ENCODE measurements around the gene OGFRL1. TPM values are rescaled to one million over a fixed set of nuclear protein-coding genes. Genes with fewer than 3 reads are reported as not detected.

Gene OGFRL1
- total and polyA plus RNA-seq, 7 donors = 2.0 to 7.7 (median 5.8) TPM

DNA sequence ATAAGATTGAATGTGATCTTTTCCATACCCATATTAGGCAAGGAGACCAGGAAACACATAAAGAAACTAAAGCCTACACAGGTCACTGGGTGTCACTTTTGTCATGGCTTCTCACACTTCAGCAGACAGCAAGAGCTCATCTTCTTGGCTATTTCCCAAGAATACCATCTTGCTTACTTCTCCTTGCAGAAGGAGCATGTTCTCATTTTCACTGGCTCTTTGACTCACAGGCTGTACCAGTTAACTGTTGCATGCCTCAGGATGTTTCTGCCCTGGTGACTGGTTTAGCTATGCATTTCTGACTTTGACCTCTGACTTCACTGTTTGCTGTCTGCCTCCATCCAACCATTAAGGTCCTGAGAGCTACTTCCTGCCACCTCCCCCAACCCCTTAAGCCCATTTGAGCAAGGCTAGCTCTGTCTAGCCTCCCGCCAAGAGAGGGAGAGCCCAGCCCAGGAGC, 40.3 kb upstream of the OGFRL1 start:
- Histone ChIP-seq H3K4me3 (no peak overlapping the region), H3K27me3 (ENCODE audit: insufficient read depth in 3 of 3, low read length in 2 of 3) (no peaks in the 10 kb centered on the region), H3K36me3 (ENCODE audit: insufficient read depth in 1 of 2, low read depth in 1 of 2) (no peaks in the 10 kb centered on the region), H3K4me1 (no peaks in the 10 kb centered on the region), H3K9me3 (no peaks in the 10 kb centered on the region), H3K27ac (no peak overlapping the region)
- intact Hi-C loops (cut with DNase I) = loop anchor here in 1 of 2 donors (5.0 kb wide), 1 partner anchor 44 kb away; no protein-coding TSS in a partner anchor
- TF ChIP-seq, protein P1, sequence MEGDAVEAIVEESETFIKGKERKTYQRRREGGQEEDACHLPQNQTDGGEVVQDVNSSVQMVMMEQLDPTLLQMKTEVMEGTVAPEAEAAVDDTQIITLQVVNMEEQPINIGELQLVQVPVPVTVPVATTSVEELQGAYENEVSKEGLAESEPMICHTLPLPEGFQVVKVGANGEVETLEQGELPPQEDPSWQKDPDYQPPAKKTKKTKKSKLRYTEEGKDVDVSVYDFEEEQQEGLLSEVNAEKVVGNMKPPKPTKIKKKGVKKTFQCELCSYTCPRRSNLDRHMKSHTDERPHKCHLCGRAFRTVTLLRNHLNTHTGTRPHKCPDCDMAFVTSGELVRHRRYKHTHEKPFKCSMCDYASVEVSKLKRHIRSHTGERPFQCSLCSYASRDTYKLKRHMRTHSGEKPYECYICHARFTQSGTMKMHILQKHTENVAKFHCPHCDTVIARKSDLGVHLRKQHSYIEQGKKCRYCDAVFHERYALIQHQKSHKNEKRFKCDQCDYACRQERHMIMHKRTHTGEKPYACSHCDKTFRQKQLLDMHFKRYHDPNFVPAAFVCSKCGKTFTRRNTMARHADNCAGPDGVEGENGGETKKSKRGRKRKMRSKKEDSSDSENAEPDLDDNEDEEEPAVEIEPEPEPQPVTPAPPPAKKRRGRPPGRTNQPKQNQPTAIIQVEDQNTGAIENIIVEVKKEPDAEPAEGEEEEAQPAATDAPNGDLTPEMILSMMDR (IDR thresholded peaks at IDR 0.05) = no peak
- ATAC-seq (peak in 3 of 4 donors; percentile 43 to 52 (median 49)), DNase-seq (no peak)
- WGBS, 3 donors = 85 to 89% (median 89%) methylated on average over 1 of the region's 1 CpG

DNA sequence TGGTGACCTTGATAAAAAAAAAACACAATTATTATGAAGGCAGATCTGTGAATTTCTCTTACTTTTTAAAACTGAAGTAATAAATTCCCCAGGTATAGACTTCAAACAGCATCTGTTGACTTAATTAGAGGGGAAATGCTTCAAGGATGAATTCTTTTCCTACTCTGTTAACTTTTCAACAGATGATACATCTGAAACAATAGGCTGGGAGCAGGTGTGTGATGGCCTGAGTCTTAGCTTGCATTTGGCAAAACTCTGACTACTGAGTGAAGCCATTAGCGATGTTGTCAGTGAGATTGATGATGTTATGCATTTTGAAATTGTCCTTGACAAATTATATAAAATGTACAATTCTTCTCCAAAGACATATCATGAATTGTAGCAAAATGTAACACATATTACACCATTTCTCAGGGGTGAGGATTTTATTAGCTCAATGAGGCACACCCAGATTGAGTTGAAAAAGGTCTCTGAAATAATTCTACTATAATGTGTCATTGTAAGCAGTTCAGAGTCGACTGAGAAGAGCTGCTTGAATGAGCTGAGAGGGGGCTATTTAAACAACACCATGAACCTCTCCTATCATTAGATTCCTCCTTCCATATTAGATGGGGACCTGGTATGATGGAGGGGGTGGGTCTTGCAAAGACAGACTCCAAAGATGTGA, 39.6 kb upstream of the OGFRL1 start:
- intact Hi-C loops (cut with DNase I) = loop anchor here in 1 of 2 donors (5.0 kb wide), 1 partner anchor 43 kb away; no protein-coding TSS in a partner anchor
- WGBS, 3 donors = 45 to 56% (median 50%) methylated on average over 2 of the region's 2 CpGs
- H3K4me1 ChIP-seq = no peaks in the 10 kb centered on the region
- DNase-seq (no peak), ATAC-seq (no peak)
- peak overlapping the region; percentile 48 for H3K27ac ChIP-seq
- no peaks in the 10 kb centered on the region for H3K9me3 ChIP-seq
- no peaks in the 10 kb centered on the region for H3K27me3 ChIP-seq (ENCODE audit: insufficient read depth in 3 of 3, low read length in 2 of 3)
- TF ChIP-seq, protein P1 (IDR thresholded peaks at IDR 0.05) = no peak
- no peak overlapping the region for H3K4me3 ChIP-seq
- no peaks in the 10 kb centered on the region for H3K36me3 ChIP-seq (ENCODE audit: insufficient read depth in 1 of 2, low read depth in 1 of 2)

DNA sequence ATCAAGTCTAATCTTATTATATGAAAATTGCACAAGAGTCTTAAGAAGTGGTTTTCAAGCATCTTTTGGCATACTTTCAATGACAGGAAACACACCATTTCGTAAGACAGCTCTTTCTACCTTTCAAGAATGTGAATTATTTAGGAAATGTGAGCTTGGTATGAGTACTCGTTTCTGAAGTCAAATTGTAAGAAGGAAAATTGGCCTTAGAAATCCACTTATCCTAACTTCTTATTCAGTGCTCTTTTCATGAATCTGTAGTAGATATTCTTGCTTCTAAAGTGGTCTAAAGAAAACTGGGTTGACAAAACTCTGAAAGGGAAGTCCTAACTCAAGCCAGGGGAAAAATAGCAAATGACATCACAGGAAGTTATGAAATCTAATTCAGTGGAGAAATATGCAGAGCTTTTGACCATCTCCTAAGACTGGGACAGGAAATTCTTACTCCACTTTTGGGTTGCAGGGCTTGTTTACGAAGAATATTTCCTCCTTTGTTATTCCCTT, 38.5 kb upstream of the OGFRL1 start:
- Histone ChIP-seq H3K4me1 (no peaks in the 10 kb centered on the region), H3K36me3 (ENCODE audit: insufficient read depth in 1 of 2, low read depth in 1 of 2) (no peaks in the 10 kb centered on the region), H3K4me3 (no peak overlapping the region), H3K27me3 (ENCODE audit: insufficient read depth in 3 of 3, low read length in 2 of 3) (no peaks in the 10 kb centered on the region), H3K9me3 (no peaks in the 10 kb centered on the region), H3K27ac (peak overlapping the region; percentile 48)
- DNase-seq = no peak
- 44 to 56% (median 47%) methylated on average over 3 of the region's 3 CpGs for WGBS, 3 donors
- ATAC-seq = peak in 3 of 4 donors; percentile 52 to 91 (median 74)
- intact Hi-C loops (cut with DNase I) = no loop called here
- TF ChIP-seq, protein P1 (IDR thresholded peaks at IDR 0.05) = no peak

DNA sequence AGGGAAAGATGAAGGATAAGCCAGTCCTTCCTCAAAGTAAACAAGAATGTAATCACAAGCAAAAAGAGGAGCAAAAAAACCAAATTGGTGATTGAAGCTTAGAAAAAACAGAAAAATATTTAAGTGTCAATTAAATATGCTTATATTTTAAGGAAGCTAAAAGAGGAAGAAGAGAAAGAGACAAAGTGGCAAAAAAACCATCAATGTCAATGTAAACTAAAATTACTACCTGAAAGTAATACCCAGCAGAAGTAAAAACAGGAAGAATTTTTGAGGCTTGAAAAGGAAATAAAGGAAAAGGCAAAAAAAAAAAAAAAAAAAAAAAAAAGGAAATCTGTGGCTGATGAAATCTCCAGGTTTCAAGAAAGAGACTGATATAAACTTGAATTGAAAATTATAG, 36.2 kb upstream of the OGFRL1 start:
- no peak overlapping the region for H3K27ac ChIP-seq
- intact Hi-C loops (cut with DNase I) = no loop called here
- TF ChIP-seq, protein P1 (IDR thresholded peaks at IDR 0.05) = no peak
- DNase-seq (no peak), ATAC-seq (no peak)
- no peaks in the 10 kb centered on the region for H3K36me3 ChIP-seq (ENCODE audit: insufficient read depth in 1 of 2, low read depth in 1 of 2)
- H3K27me3 ChIP-seq (ENCODE audit: insufficient read depth in 3 of 3, low read length in 2 of 3) = no peaks in the 10 kb centered on the region
- no peak overlapping the region for H3K4me3 ChIP-seq
- H3K9me3 ChIP-seq = no peaks in the 10 kb centered on the region
- no peaks in the 10 kb centered on the region for H3K4me1 ChIP-seq

Measured in psoas muscle (tissue), 8 donors.